Activated T-helper 17 cell treated with anti-CD3 and anti-CD28 coated beads, Interleukin-2, amount 50 U/mL, for 72 hours (primary cell): ENCODE results near the gene DESI1. TPM values are rescaled to one million over a fixed set of nuclear protein-coding genes. Genes with fewer than 3 reads are reported as not detected.
A peak's percentile ranks its signal among the peaks of the same experiment; 100 is the strongest.
"Not testable (repeated sequence)": the region's sequence is repeated elsewhere in the genome, so short reads cannot be mapped to it uniquely, and the experiment has no call there.

ENCODE experiments used
- ATAC-seq: fragments of 150-1000 bp; cut with Tn5 transposase; replicated peaks from 2 replicates; pipeline ENCODE4 v1.10.0; 2021; ENCODE audit warnings: mild to moderate bottlenecking, moderate library complexity
- H3K27ac Mint-ChIP-seq: one replicate; pipeline ENCODE4 v1.8.0; 2022; ENCODE audit warnings: mixed read lengths
- H3K27me3 Mint-ChIP-seq: one replicate; pipeline ENCODE4 v1.8.0; 2022; ENCODE audit warnings: mixed read lengths
- H3K36me3 Mint-ChIP-seq: one replicate; pipeline ENCODE4 v1.8.0; 2022; ENCODE audit warnings: low read depth, mild to moderate bottlenecking, mixed read lengths
- H3K4me1 Mint-ChIP-seq: one replicate; pipeline ENCODE4 v1.8.0; 2022; ENCODE audit warnings: mixed read lengths
- H3K4me3 Mint-ChIP-seq: one replicate; pipeline ENCODE4 v1.8.0; 2022; ENCODE audit warnings: mild to moderate bottlenecking, mixed read lengths
- H3K9me3 Mint-ChIP-seq: one replicate; pipeline ENCODE4 v1.8.0; 2022; ENCODE audit warnings: mixed read lengths
- total RNA-seq, 2 donors: library from RNA; stranded (reverse); gene quantifications; one replicate each; pipeline ENCODE4 v1.2.3, GENCODE V29; 2022

DESI1 gene
- 10 to 100 TPM; 31.1 to 60.3 TPM for total RNA-seq

GRCh38 chr22:41620589-41621098 lies at the start of gene DESI1:
TSS of gene DESI1 (minus strand) at chr22:41621043. CDS start at chr22:41620839, 204 bp downstream.
- no peaks in the 10 kb centered on the region for H3K9me3 Mint-ChIP-seq
- H3K36me3 Mint-ChIP-seq: peaks cover 64% of the 10 kb centered on the region
- peaks cover 19% of the 10 kb centered on the region for H3K4me1 Mint-ChIP-seq
- H3K27ac Mint-ChIP-seq: peak within 1 kb of the TSS; percentile 97
- peak; percentile 37 for ATAC-seq
- H3K4me3 Mint-ChIP-seq: peak within 1 kb of the TSS; percentile 99
- H3K27me3 Mint-ChIP-seq: no peaks in the 10 kb centered on the region

GRCh38 chr22:41668971-41669911 lies 48.4 kb upstream of the DESI1 start:
- Mint-ChIP-seq H3K4me1 (peaks cover 4% of the 10 kb centered on the region), H3K27me3 (no peaks in the 10 kb centered on the region), H3K4me3 (no peak overlapping the region), H3K27ac (peak overlapping the region; percentile 63), H3K9me3 (no peaks in the 10 kb centered on the region), H3K36me3 (peaks cover 52% of the 10 kb centered on the region)
- ATAC-seq: no peak

GRCh38 chr22:41664951-41665350 lies 44.1 kb upstream of the DESI1 start:
- no peak for ATAC-seq
- Mint-ChIP-seq H3K4me1 (peaks cover 4% of the 10 kb centered on the region), H3K27me3 (no peaks in the 10 kb centered on the region), H3K27ac (peak overlapping the region; percentile 78), H3K4me3 (no peak overlapping the region), H3K9me3 (no peaks in the 10 kb centered on the region), H3K36me3 (peaks cover 58% of the 10 kb centered on the region)

GRCh38 chr22:41664490-41664889 lies 43.6 kb upstream of the DESI1 start:
- Mint-ChIP-seq H3K27me3 (no peaks in the 10 kb centered on the region), H3K27ac (peak overlapping the region; percentile 8), H3K4me3 (no peak overlapping the region), H3K4me1 (peaks cover 2% of the 10 kb centered on the region), H3K36me3 (peaks cover 63% of the 10 kb centered on the region), H3K9me3 (no peaks in the 10 kb centered on the region)
- no peak for ATAC-seq

GRCh38 chr22:41663594-41663993 lies 42.8 kb upstream of the DESI1 start:
- not testable (repeated sequence) for H3K27me3 Mint-ChIP-seq
- peak overlapping the region; percentile 8 for H3K27ac Mint-ChIP-seq

GRCh38 chr22:41661713-41662112 lies 40.9 kb upstream of the DESI1 start:
- no peak for ATAC-seq
- H3K36me3 Mint-ChIP-seq: peaks cover 87% of the 10 kb centered on the region
- H3K4me3 Mint-ChIP-seq: no peak overlapping the region
- H3K9me3 Mint-ChIP-seq: no peaks in the 10 kb centered on the region
- no peaks in the 10 kb centered on the region for H3K4me1 Mint-ChIP-seq
- H3K27me3 Mint-ChIP-seq: no peaks in the 10 kb centered on the region
- peak overlapping the region; percentile 20 for H3K27ac Mint-ChIP-seq

More at GRCh38 chr22:41663594-41663993, 42.8 kb upstream of the DESI1 start:
- H3K4me1 Mint-ChIP-seq, H3K9me3 Mint-ChIP-seq, ATAC-seq, H3K4me3 Mint-ChIP-seq: not testable (repeated sequence)
- H3K36me3 Mint-ChIP-seq: peaks cover 72% of the 10 kb centered on the region

GRCh38 chr22:41661088-41661487 lies 40.2 kb upstream of the DESI1 start:
- ATAC-seq: no peak
- Mint-ChIP-seq H3K4me3 (no peak overlapping the region), H3K4me1 (no peaks in the 10 kb centered on the region), H3K27me3 (no peaks in the 10 kb centered on the region), H3K36me3 (peaks cover 90% of the 10 kb centered on the region), H3K27ac (peak overlapping the region; percentile 20), H3K9me3 (no peaks in the 10 kb centered on the region)

GRCh38 chr22:41660416-41660815 lies 39.6 kb upstream of the DESI1 start:
- Mint-ChIP-seq H3K27me3 (no peaks in the 10 kb centered on the region), H3K27ac (peak overlapping the region; percentile 20), H3K4me1 (no peaks in the 10 kb centered on the region), H3K9me3 (no peaks in the 10 kb centered on the region), H3K36me3 (peaks cover 95% of the 10 kb centered on the region), H3K4me3 (no peak overlapping the region)
- ATAC-seq: no peak

- H3K27me3 Mint-ChIP-seq: no peaks in the 10 kb centered on the region
- no peaks in the 10 kb centered on the region for H3K9me3 Mint-ChIP-seq
- no peaks in the 10 kb centered on the region for H3K4me1 Mint-ChIP-seq
- H3K36me3 Mint-ChIP-seq: peaks cover 96% of the 10 kb centered on the region
- ATAC-seq: no peak
- H3K27ac Mint-ChIP-seq: peak overlapping the region; percentile 20
- no peak overlapping the region for H3K4me3 Mint-ChIP-seq
Observed at GRCh38 chr22:41659941-41660340, 39.1 kb upstream of the DESI1 start.

GRCh38 chr22:41658869-41659268 lies 38.0 kb upstream of the DESI1 start:
- no peaks in the 10 kb centered on the region for H3K9me3 Mint-ChIP-seq
- H3K4me1 Mint-ChIP-seq: no peaks in the 10 kb centered on the region
- no peak for ATAC-seq
- H3K4me3 Mint-ChIP-seq: no peak overlapping the region
- H3K27ac Mint-ChIP-seq: no peak overlapping the region
- no peaks in the 10 kb centered on the region for H3K27me3 Mint-ChIP-seq
- H3K36me3 Mint-ChIP-seq: peaks cover 98% of the 10 kb centered on the region

GRCh38 chr22:41657709-41658108 lies 36.9 kb upstream of the DESI1 start:
- peaks cover 99% of the 10 kb centered on the region for H3K36me3 Mint-ChIP-seq
- ATAC-seq: no peak
- no peak overlapping the region for H3K4me3 Mint-ChIP-seq
- H3K27me3 Mint-ChIP-seq: no peaks in the 10 kb centered on the region
- no peaks in the 10 kb centered on the region for H3K4me1 Mint-ChIP-seq
- no peak overlapping the region for H3K27ac Mint-ChIP-seq
- no peaks in the 10 kb centered on the region for H3K9me3 Mint-ChIP-seq

GRCh38 chr22:41656556-41656955 lies 35.7 kb upstream of the DESI1 start:
- Mint-ChIP-seq H3K4me3 (no peak overlapping the region), H3K27ac (no peak overlapping the region), H3K9me3 (no peaks in the 10 kb centered on the region), H3K4me1 (no peaks in the 10 kb centered on the region), H3K27me3 (no peaks in the 10 kb centered on the region), H3K36me3 (peaks cover 100% of the 10 kb centered on the region)
- ATAC-seq: no peak

GRCh38 chr22:41654322-41654721 lies 33.5 kb upstream of the DESI1 start:
- Mint-ChIP-seq H3K4me1 (no peaks in the 10 kb centered on the region), H3K4me3 (no peak overlapping the region), H3K9me3 (no peaks in the 10 kb centered on the region), H3K27ac (no peak overlapping the region), H3K36me3 (peaks cover 98% of the 10 kb centered on the region), H3K27me3 (no peaks in the 10 kb centered on the region)
- ATAC-seq: no peak

- Mint-ChIP-seq H3K36me3 (peaks cover 96% of the 10 kb centered on the region), H3K27ac (no peak overlapping the region), H3K4me1 (peaks cover 6% of the 10 kb centered on the region), H3K4me3 (no peak overlapping the region), H3K27me3 (no peaks in the 10 kb centered on the region), H3K9me3 (no peaks in the 10 kb centered on the region)
- ATAC-seq: no peak
Observed at GRCh38 chr22:41650821-41651220, 30.0 kb upstream of the DESI1 start.

- no peak overlapping the region for H3K4me3 Mint-ChIP-seq
- peaks cover 6% of the 10 kb centered on the region for H3K4me1 Mint-ChIP-seq
- no peaks in the 10 kb centered on the region for H3K9me3 Mint-ChIP-seq
- peaks cover 96% of the 10 kb centered on the region for H3K36me3 Mint-ChIP-seq
- no peak overlapping the region for H3K27ac Mint-ChIP-seq
- ATAC-seq: no peak
- no peaks in the 10 kb centered on the region for H3K27me3 Mint-ChIP-seq
Observed at GRCh38 chr22:41650229-41650628, 29.4 kb upstream of the DESI1 start.
